Keratinocyte (primary cell): Measurements from ENCODE around the gene SLC23A2. TPM values are rescaled to one million over a fixed set of nuclear protein-coding genes. Genes with fewer than 3 reads are reported as not detected.

ENCODE experiments used
- DNase-seq: peaks from one replicate; pipeline ENCODE4 v3.0.0-alpha.2; 2011; ENCODE audit warnings: low read depth, missing footprints, low spot score
- FAIRE-seq: peaks from 2 replicates; lab custom pipeline; 2011; peaks lifted over from hg19 to GRCh38; lab: Jason Lieb, UNC
- H2AFZ ChIP-seq: 2 replicates; pipeline ENCODE4 v1.6.0; 2012; ENCODE audit warnings: low read length, control low read depth, inconsistent platforms; ENCODE audit not compliant: control insufficient read depth
- H3K27ac ChIP-seq: 2 replicates; pipeline ENCODE4 v1.5.1; 2011; ENCODE audit warnings: low read length; ENCODE audit not compliant: control insufficient read depth, insufficient read depth
- H3K27me3 ChIP-seq: 3 replicates; pipeline ENCODE4 v1.6.0; 2011; ENCODE audit warnings: low read length; ENCODE audit not compliant: control insufficient read depth, insufficient read depth; ENCODE audit errors: extremely low read depth
- H3K36me3 ChIP-seq, 2 experiments: 2 replicates in 1 of 2; 3 replicates in 1 of 2; pipeline ENCODE4 v1.5.1; 2011; ENCODE audit warnings: low read length in 2 of 2, mild to moderate bottlenecking in 1 of 2; ENCODE audit not compliant: control insufficient read depth in 2 of 2, insufficient read depth in 2 of 2; ENCODE audit errors: extremely low read depth in 1 of 2
- H3K4me1 ChIP-seq: 3 replicates; pipeline ENCODE4 v1.5.1; 2011; ENCODE audit warnings: low read length; ENCODE audit not compliant: control insufficient read depth, insufficient read depth; ENCODE audit errors: extremely low read depth
- H3K4me2 ChIP-seq: 3 replicates; pipeline ENCODE4 v1.6.0; 2011; ENCODE audit warnings: low read depth, low read length; ENCODE audit not compliant: control insufficient read depth, insufficient read depth; ENCODE audit errors: extremely low read depth
- H3K4me3 ChIP-seq, 3 experiments: fragments of 200-600 bp in 1 of 3; sonication (generic) in 1 of 3; 2 replicates in 2 of 3; 3 replicates in 1 of 3; pipeline ENCODE4 v1.5.1; 2011 to 2016; ENCODE audit warnings: low read length in 3 of 3, mild to moderate bottlenecking in 3 of 3, control low read depth in 2 of 3, inconsistent platforms in 1 of 3, low read depth in 1 of 3, mixed read lengths in 1 of 3, mixed run types in 1 of 3, moderate library complexity in 1 of 3; ENCODE audit not compliant: control insufficient read depth in 2 of 3, insufficient read depth in 2 of 3; ENCODE audit errors: extremely low read depth in 1 of 3
- H3K79me2 ChIP-seq: 2 replicates; pipeline ENCODE4 v1.6.0; 2012; ENCODE audit warnings: low read length; ENCODE audit not compliant: control insufficient read depth, insufficient read depth
- H3K9ac ChIP-seq: 3 replicates; pipeline ENCODE4 v1.6.0; 2011; ENCODE audit warnings: low read length; ENCODE audit not compliant: control insufficient read depth, insufficient read depth; ENCODE audit errors: extremely low read depth
- H3K9me1 ChIP-seq: 3 replicates; pipeline ENCODE4 v1.6.0; 2011; ENCODE audit warnings: low read length; ENCODE audit not compliant: control insufficient read depth, insufficient read depth; ENCODE audit errors: extremely low read depth
- H3K9me3 ChIP-seq: 2 replicates; pipeline ENCODE4 v1.5.1; 2012; ENCODE audit warnings: low read depth, low read length; ENCODE audit not compliant: control insufficient read depth
- H4K20me1 ChIP-seq: 3 replicates; pipeline ENCODE4 v1.6.0; 2011; ENCODE audit warnings: low read length; ENCODE audit not compliant: control insufficient read depth, insufficient read depth; ENCODE audit errors: extremely low read depth
- CTCF ChIP-seq, 3 experiments: IDR thresholded peaks in 1 of 3; conservative IDR thresholded peaks in 1 of 3; optimal IDR thresholded peaks in 1 of 3; 2 replicates in 2 of 3; 3 replicates in 1 of 3; pipeline versions ENCODE3 to v1.5.1; 2011; ENCODE audit warnings: low read length in 3 of 3, mild to moderate bottlenecking in 3 of 3, moderate library complexity in 2 of 3, control low read depth in 1 of 3, inconsistent platforms in 1 of 3; ENCODE audit not compliant: insufficient read depth in 2 of 3; ENCODE audit errors: extremely low read depth in 1 of 3
- EZH2 ChIP-seq: IDR thresholded peaks from one replicate; pipeline ENCODE4 v1.6.1; 2012; ENCODE audit warnings: inconsistent platforms, mild to moderate bottlenecking, low read length, moderate library complexity
- dilution Hi-C: fragments of 300-500 bp; cut with MboI; formaldehyde crosslinking; loops from one replicate; pipeline ENCODE4 v1.7.0; 2020; ENCODE audit warnings: low sequenced_read_pairs; ENCODE audit not compliant: extremely low pct_ligation_motif_present
- polyA plus RNA-seq, 5 experiments: library from polyadenylated mRNA; depleted of rRNA in 3 of 5; stranded (reverse) in 3 of 5; stranded (forward) in 1 of 5; unstranded in 1 of 5; fragments of >200 nt; gene quantifications; 1 replicate in 1 of 5; 2 replicates in 3 of 5; 3 replicates in 1 of 5; pipeline versions ENCODE4 v1.2.1 to v1.2.3, GENCODE V29; 2011 to 2012; ENCODE audit warnings: missing spikeins in 2 of 5, low read depth in 1 of 5, low replicate concordance in 1 of 5

SLC23A2 gene
- polyA plus RNA-seq, 1 donor (not counting 4 experiments of a cell fraction or from before 2014, with no cell fraction given) = 13.4 TPM

GRCh38 chr20:4989570-4989969 is 11.7 kb downstream of the SLC23A2 start:
- no peak overlapping the region for H3K27ac ChIP-seq
- FAIRE-seq = no peak
- peaks cover 17% of the 10 kb centered on the region for H3K79me2 ChIP-seq
- H3K9me3 ChIP-seq = no peaks in the 10 kb centered on the region
- H2AFZ ChIP-seq = no peak overlapping the region
- no peaks in the 10 kb centered on the region for H3K9me1 ChIP-seq
- no peak overlapping the region for H3K9ac ChIP-seq
- H3K4me1 ChIP-seq = no peaks in the 10 kb centered on the region
- no peak overlapping the region for H3K4me3 ChIP-seq
- no peaks in the 10 kb centered on the region for H4K20me1 ChIP-seq
- H3K4me2 ChIP-seq = no peak overlapping the region
- dilution Hi-C loops = no loop called here
- no peaks in the 10 kb centered on the region for H3K27me3 ChIP-seq
- DNase-seq = no peak
- TF ChIP-seq CTCF (optimal IDR thresholded peaks at IDR 0.05 in 1 of 3, IDR thresholded peaks at IDR 0.05 in 1 of 3, conservative IDR thresholded peaks at IDR 0.05 in 1 of 3; ENCODE audit: extremely low read depth in 1 of 3, insufficient read depth in 2 of 3, low read length in 3 of 3) = no peak
- no peaks in the 10 kb centered on the region for H3K36me3 ChIP-seq

DNA sequence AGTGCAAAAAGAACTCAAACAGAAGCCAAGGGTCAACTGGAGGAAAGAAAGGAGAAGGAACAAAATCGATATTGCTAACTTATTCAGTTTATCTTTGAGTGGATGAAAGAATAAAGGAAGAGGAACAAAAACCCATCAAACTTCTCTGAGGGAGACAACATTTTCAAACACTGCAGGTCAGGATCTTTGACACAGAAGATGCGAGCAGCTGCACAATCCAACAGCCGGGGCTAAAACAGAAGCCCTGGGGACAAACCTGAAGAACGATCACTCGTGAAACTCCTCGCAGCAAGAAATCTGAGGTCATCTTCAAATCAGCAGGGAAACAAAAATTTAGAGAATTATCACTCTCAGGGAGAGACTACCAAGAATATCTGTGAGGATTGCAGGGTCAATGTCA is 14.2 kb downstream of the SLC23A2 start:
- peaks cover 17% of the 10 kb centered on the region for H3K79me2 ChIP-seq
- H2AFZ ChIP-seq = no peak overlapping the region
- no peak overlapping the region for H3K4me3 ChIP-seq
- no peak for FAIRE-seq
- H3K4me2 ChIP-seq = no peak overlapping the region
- no peaks in the 10 kb centered on the region for H3K9me1 ChIP-seq
- H3K27me3 ChIP-seq = no peaks in the 10 kb centered on the region
- H4K20me1 ChIP-seq = no peaks in the 10 kb centered on the region
- dilution Hi-C loops = no loop called here
- H3K9me3 ChIP-seq = no peaks in the 10 kb centered on the region
- H3K36me3 ChIP-seq = no peaks in the 10 kb centered on the region
- DNase-seq = no peak
- H3K27ac ChIP-seq = no peak overlapping the region
- no peak overlapping the region for H3K9ac ChIP-seq
- no peaks in the 10 kb centered on the region for H3K4me1 ChIP-seq
- TF ChIP-seq EZH2 (no peak), CTCF (optimal IDR thresholded peaks at IDR 0.05 in 1 of 3, IDR thresholded peaks at IDR 0.05 in 1 of 3, conservative IDR thresholded peaks at IDR 0.05 in 1 of 3; ENCODE audit: extremely low read depth in 1 of 3, insufficient read depth in 2 of 3, low read length in 3 of 3) (no peak)
